NB4 (cell line): ENCODE measurements around the gene CCNE1.

Experiments
- CTCF ChIP-seq: IDR thresholded peaks from one replicate; pipeline ENCODE4 v1.5.1; 2012; ENCODE audit warnings: low read depth, low read length
- MAX ChIP-seq: IDR thresholded peaks from 2 replicates; pipeline ENCODE4 v1.6.1; 2011; ENCODE audit warnings: low read depth, low read length
- MYC ChIP-seq: IDR thresholded peaks from 2 replicates; pipeline ENCODE4 v1.6.1; 2011; ENCODE audit warnings: low read depth, low read length
- POLR2A ChIP-seq: IDR thresholded peaks from 2 replicates; pipeline ENCODE4 v1.6.1; 2011; ENCODE audit warnings: mild to moderate bottlenecking; ENCODE audit not compliant: insufficient read length; ENCODE audit errors: extremely low read depth

- TF ChIP-seq MAX (no peak), POLR2A (no peak), CTCF (no peak), MYC (no peak)
Measured at GRCh38 chr19:29849208-29849607, 37.4 kb downstream of the CCNE1 start.
